NCI-H146 (cell line): ENCODE results near the gene KRTAP29-1.
"Not testable (repeated sequence)": the region's sequence is repeated elsewhere in the genome, so short reads cannot be mapped to it uniquely, and the experiment has no call there.

Experiments
- DNase-seq: peaks from one replicate; lab custom pipeline; 2025; lab: John Stamatoyannopoulos, UW

The KRTAP29-1 gene, protein sequence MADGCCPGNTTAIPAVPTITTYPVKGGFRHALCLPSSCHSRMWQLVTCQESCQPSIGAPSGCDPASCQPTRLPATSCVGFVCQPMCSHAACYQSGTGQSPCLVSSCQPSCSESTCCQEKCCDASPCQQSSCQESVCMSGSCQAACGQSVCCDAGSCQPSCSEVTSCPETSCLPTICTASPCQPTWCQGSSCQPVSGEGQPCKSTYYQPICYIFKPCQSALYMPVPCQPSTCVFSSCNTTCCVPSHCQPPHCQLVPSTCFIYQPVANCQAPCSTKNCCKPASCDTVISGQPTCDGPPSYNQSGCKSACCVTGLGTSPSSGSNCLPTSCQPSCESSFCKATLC

DNA sequence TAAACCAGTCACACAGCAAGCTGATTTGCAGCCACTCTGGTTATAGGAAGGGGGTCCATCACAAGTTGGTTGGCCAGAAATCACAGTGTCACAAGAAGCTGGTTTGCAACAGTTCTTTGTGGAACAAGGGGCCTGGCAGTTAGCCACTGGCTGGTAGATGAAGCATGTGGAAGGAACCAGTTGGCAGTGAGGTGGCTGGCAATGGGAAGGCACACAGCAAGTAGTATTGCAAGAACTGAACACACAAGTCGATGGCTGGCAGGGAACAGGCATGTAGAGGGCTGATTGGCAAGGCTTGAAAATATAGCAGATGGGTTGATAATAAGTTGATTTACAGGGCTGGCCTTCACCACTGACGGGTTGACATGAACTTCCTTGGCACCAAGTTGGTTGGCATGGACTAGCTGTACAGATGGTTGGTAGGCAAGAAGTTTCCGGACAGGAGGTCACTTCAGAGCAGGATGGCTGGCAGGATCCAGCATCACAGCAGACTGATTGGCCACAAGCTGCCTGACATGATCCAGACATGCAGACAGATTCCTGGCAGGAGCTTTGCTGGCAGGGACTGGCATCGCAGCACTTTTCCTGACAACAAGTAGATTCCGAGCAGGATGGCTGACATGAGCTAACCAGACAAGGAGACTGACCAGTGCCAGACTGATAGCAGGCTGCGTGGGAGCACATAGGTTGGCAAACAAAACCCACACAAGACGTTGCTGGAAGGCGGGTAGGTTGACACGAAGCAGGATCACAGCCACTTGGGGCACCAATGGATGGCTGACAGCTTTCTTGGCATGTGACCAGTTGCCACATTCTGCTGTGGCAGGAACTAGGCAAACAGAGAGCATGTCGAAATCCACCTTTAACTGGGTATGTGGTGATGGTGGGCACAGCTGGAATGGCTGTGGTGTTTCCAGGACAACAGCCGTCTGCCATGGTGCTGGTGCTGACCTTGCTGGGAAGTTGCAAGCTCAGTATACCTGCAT lies at the start of gene KRTAP29-1:
Gene KRTAP29-1 (minus strand): TSS at position 936 of the 986 bp plus-strand sequence. CDS start 0 bp downstream, at position 936.
- DNase-seq, result no peak

DNA sequence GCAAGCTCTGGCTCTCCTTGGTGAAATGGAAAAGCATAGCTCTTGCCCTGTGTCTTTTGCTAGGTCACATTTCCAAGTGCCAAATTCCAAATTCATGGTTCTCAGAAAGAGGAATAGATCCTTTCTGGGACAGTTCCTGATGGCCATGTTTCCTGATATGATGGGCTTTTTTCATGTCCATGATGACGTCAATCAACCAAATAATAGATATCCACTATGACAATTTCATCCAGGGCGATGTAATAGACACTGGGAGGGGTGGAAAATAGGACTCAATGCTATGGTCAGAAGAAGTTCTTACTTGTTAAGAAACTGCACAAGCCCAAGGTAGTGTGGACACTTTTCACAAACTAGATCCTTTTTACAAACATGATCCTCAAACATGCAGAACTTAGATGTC lies 48.5 kb upstream of the KRTAP29-1 start:
- DNase-seq, result no peak

DNA sequence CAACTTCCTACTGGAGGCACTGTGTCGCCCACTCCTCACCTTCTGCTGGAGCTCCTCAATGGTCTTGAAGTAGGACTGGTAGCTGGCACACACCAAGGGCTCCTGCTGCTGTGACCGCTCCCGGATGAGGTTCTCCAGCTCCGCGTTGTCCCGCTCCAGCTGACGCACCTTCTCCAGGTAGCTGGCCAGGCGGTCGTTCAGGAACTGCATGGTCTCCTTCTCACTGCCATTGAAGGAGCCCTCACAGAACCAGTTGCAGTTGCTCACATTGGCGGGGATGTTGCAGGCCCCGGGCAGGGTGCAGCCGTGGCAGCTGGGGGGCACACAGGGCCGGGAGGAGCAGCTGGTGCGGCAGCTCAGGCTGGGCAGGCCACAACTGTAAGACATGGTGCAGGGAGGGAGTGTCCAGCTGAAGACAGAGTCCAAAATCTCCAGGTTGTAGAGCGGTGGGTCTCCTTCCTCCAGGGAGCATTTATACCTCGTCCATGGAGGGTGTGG lies 47.8 kb upstream of the KRTAP29-1 start, which contains the start of gene KRT33A:
Gene KRT33A (minus strand): TSS at position 448 of the 498 bp plus-strand sequence. CDS start 61 bp downstream, at position 387.
- DNase-seq, result not testable (repeated sequence)

DNA sequence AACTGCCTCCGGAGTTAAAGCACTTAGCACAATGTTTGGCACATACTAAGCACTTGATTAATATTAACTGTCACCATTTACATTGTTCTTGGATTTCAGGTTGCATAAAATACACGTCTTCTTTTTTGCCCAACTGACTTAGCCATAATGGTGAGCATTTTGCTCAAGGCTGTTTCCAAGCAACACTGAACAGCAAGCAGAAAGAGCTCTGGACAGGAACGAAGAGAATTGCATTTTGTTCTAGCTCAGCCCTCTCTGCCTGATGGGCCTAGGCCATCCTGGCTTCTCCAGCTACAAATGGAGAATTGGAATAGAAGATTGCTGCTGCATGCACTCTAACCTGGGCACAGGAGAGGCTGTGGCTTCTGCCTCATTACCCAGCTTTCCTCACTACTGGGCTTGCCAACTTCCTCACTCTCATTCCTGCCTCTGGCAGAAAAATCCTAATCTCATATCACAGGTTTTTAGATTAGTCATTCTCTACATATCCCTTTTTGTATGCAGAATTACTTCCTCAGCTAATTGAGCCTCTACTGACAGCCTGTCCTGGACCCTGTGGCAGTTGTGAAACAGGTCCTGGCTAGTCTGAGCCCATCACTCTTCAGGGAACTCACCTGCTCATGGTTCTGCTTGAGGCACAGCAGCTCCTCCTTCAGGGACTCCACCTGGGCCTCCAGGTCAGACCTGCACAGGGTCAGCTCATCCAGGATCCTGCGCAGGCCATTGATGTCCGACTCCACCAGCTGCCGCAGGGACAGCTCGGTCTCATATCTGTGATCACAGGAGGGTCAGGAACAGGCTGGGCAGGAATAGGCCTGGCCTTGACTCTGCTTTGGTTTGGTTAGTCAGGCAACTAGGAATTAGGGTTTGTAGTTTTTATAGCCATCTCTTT lies 45.5 kb upstream of the KRTAP29-1 start:
- DNase-seq, result no peak

DNA sequence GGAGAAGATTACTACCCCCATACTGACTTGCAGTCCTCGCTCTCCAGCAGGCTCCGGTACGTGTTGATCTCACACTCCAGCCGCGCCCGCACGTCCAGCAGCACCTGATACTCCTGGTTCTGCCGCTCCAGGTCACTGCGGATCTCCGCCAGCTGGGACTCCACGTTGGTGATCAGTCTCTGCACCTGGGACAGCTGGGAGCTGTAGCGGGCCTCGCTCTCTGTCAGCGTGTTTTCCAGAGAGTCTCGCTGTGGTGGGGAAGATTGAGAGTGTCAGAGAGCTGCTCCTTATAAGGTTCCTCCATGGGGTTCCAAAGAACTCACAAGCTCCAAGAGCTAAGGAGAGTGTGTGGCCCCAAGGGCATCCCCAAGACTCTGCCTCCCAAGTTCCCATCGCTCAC lies 43.8 kb upstream of the KRTAP29-1 start:
- DNase-seq, result not testable (repeated sequence)

DNA sequence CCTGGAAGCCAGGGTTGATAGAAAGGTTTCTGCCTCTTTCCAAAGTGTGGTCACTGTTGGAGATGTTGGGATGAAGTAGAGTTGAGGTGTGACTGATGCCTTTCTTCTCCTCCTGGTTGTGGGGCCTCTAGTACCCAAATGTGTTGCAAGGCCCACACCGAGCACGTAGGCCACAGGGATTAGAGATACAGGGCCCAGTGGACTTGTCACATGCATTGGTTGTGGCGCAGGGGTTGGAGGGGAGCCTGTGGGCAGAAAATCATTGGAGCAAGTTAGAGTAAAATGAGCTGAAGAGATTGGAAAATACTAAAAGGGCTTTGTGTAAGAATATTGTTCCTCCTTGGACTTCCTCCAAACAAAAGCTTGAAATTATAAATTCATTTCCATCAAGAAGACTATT lies 43.3 kb upstream of the KRTAP29-1 start:
- DNase-seq, result no peak

DNA sequence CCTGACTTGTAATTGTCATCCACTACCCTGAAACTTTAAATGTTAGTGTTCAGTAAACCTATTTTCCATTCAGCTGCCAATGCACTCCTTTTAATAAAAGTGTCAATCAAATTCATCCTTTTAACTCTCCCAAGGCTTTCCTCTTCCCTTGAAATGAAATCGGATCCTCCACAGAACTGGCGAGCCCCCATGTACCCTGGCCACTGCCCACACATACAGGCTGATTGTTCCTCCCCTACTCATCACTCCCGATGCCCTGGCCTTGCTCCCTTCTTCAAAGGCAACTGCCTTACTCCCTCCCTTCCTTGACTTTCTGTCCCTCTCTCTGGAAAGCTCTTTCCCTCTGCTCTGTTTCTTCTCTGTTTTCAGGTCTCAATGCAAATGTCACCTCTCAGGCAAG lies 40.4 kb upstream of the KRTAP29-1 start:
- no peak for DNase-seq

DNA sequence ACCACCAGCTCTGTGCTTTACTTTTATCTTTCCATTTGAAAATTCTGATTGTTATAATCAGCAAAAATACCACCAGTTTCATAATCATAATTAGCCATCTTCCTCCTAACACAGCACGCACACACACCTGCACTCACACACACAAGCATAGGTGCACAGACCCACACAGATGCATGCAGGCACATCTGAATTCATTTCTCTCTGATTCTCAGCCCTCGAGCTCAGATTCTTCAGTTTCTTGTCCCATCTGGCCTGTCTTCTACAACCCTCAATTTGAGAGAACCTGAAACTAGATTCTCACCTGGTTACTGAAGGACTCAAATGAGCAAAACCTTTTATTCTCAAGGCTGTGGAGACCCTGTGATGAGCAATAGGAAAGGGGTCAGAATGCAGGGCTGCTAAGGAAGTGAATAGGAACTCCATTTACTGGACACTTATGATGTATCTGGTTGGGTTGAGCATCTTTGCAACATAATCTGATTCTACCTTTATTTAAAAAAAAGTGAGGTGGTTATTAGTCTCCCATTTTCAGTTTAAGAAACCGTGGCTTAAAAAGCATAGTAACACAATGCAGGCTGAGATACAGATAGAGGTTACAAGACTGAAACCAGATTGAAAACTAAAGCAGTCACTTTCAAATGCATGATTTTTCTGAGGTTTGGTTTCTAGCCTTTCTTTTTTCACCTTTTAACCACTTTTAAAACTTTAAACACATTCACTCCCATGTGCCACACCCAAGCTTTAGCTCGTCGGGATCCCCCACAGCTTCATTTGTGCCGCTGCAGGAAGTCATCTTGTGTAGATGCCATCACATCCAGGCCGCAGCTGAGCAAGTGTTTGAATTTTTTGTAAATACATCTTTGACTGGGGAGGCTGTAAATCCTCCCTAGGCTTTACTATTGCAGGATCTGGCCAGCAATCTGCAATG lies 38.5 kb upstream of the KRTAP29-1 start:
- DNase-seq, result no peak

DNA sequence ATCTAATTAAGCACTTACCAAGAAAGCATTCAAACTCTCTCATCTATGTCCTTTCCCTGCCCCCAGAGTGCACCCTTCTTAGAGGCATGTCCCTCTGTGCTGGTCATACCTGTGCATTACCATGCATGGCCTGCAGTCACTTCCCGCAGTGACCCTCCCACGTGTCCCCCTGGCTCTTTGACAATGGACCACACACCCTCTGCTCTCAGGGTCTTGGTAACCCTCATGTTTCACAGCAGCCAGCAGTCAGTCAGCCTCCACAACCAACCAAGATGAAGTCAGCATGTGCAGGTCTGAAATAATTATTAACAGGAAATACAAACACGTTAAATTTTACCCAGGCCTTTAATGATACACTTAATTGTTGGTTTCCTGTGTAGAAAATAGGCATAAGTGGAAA lies 37.8 kb upstream of the KRTAP29-1 start:
- no peak for DNase-seq

DNA sequence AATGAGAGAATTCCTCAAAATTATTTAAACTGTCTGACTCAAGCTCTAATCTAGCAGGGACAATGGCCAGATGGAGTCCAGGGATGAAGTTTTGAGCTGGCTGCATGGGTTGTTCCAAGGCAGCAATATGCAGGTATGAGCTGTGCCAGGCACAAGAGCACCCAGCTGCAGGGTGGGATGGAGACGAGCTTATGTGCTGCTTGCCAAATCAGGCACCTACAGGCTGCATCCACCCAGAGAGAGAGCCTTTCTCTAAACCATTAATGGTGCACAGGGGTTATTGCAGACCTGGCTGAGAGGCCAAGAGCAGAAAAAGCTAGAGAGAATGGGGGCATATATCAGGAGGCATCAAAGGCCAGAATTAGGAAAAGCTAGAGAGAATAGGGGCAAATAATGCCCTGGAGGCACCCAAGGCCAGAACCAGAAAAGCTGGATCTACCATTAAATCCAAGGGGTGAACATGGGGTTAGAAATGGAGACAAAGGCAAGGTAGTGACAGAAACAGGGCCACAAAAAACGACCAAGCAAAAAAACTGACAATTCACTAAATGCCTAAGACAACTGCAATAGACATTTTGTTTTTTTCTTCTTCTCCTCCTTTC lies 37.0 kb upstream of the KRTAP29-1 start:
- DNase-seq, result no peak

DNA sequence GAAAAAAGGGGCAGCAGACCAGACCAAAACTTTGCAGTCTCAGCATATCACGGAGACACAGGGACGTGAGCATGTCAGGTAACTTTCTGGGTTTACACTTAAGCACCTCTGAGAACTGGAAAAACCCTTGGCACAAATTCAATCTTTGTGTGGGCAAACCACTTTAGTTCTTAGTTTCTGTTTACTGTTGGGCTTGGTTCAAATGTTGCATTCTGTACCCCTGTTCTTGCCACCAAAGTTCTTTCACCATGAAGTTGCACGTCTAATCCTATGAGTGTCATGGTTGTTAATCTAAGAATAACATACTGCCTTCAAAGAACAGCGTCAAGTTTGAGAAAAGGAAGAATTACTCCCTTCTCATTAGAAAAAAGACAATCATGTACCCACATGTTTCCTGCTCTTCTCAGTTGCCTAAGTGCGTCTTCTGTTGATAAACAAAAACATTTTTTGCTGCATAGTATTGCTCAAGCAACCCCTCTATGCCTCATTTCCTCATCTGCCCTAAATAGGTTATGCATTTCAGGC lies 36.4 kb upstream of the KRTAP29-1 start:
- DNase-seq, result no peak

DNA sequence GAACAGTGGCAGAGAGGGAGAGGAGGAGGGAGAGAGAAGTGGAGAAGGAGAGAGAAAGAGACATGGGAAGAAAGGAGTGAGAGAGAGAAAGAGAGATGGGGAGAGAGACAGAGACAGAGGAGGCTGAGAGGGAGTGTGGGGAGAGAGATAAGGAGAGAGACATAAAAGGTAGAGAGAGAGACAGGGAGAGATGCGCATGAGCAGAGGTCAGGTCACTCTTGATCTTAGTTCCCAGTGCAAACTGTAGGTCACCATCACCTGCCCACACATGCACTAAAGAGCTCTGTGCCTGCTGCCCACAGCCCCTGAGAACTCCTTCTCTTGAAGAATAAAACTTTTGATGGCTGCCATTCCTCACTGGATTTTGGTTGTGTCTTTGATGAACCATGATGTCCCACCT lies 33.1 kb upstream of the KRTAP29-1 start:
- DNase-seq, result no peak

DNA sequence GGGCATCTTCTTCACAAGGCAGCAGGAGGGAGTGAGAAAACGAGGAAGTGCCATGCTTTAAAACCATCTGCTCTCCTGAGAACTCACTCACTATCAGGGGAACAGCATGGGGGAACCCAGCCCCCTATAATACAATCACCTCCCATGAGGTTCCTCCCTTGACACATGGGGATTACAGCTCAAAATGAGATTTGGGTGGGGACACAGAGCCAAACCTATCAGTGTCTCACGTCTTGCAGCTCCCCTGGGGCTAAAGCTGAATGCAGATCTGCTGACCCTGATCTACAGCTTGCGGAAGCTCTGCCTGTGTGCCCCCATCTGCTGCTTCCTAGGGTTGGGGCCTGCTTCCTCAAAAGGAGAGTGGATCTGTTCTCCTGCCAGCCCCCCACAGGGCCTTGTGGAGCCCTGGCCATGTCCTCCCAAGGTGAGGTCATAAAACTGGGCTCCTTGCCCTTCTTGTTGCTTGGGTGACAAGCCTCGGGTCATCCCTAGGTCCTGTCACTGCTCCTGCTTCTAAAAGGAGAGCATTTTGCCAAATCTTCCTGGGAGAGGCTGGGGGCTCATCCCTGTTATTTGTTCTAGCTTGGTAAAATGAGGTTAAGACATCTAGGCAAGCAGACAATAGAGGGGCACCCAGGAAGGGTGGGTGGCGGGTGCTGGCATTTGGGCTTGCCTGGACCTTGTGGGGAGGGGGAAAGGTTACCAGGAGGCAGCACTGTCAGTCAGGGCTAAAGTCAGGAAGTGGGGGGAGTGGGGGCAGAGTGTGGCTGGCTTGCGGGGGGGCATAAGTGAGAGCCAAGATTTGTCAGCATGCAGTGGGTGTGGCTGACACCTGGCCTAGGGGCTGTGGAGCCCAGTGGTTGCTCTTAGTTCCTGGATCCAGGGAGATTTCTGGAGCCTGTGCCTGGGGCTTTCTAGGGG lies 32.0 kb upstream of the KRTAP29-1 start:
- no peak for DNase-seq

DNA sequence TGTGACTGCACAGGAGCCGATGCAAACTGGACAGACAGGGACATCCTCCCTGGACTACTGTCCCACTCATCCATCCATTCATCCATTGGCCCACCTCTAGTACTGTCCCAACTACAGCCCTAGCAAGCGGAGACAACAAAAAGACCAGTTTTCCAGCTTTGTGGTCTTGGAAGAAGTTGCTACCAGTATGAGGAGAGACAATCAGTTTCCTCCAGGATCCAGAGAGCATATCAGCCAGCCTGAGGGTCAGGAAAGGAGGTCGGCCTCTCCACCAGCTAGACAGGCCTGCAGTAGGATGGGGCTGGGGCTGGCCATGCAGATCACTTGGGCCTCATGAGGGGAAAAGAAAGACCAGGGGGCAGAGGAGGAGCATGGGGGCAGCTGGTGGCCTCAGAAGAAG lies 31.2 kb upstream of the KRTAP29-1 start:
- no peak for DNase-seq

DNA sequence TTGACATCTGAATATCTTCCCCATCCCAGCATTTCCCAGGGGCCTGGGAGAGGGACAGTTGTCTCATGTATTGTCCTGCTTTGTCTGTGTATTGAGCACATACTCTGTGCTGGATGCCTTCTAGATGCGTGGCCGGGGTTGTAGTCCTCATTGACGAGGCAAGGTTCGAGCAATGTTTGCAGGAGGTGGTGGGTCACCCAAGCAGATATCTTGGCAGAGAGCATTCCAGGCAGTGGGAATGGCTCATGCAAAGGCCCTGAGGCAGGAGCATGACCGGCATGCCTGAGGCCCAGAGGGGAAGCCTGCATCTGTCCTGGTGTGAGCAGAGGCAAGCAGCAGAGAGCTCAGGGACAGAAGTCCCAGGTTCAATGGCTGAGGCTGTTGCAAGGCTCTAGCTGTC lies 30.4 kb upstream of the KRTAP29-1 start:
- no peak for DNase-seq

DNA sequence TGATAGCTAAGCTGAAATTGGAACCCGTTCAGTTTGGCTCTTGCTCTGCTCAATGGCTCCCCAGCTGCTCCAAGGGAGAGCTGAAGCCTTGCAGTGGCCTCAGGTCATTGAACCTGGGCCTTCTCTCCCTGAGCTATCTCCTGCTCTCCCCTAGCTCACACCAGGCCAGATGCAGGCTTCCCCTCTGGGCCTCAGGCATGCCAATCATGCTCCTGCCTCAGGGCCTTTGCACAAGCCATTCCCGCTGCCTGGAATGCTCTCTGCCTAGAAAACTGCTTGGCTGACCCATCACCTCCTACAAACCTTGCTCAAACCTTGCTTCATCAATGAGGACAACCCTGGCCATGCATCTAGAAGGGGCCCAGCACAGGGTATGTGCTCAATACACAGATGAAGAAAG lies 29.6 kb upstream of the KRTAP29-1 start:
- no peak for DNase-seq

DNA sequence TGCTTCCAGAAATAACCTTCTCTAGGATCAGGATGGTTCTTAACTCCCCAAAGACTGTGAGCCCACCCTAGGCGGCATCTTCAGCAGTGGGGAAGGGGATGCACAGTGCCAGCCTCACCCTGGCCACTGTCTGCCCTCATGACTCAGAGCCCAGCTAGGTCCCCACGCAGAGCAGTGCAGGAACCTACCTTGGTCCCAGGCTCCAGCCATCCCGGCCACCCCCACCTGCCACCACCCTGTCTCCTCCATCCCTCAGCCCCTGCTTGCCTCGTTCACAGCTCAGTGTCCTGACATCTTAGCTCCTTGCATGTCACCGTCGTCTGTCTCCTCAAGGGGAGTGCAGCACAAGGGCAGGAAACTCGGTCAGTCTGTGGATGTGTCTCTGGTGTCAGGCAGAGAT lies 29.0 kb upstream of the KRTAP29-1 start:
- no peak for DNase-seq

DNA sequence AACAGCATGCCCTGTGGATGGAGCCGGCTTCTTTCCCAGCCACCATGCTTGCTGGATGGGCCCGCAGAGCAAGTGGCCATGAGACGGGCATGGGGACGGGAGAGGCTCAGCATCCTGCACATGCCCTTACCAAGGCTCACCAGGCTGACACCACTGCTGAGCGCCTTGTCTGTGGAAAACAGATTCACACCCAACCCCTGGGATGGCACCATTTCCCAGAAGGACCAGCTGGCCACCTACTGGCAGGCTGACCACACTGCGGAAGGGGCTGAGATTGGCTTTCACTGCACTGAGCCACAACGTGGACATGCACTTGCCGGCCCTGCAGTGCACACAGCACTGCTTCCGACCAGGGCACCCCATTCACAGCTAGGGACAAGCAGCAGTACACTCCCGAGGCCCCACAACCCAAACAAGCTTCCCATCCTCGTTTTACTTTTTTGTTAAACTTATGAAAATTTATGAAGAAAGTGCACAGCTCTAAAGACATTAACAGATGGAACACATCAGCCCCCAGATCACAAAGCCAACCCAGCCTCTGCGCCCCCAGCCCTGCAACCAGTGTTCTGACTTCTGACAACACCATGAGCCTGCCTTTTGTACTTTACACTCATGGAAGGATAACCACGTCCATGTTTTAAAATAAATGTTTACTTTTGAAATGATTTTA lies 26.8 kb upstream of the KRTAP29-1 start:
- peak; percentile 41 for DNase-seq
